Measurements from ENCODE around the gene PCBP3. TPM values are rescaled to one million over a fixed set of nuclear protein-coding genes. Genes with fewer than 3 reads are reported as not detected.

PCBP3 gene
- polyA plus RNA-seq, 1 donor (not counting 4 experiments of a cell fraction or from before 2014, with no cell fraction given): 0.25 TPM

DNA sequence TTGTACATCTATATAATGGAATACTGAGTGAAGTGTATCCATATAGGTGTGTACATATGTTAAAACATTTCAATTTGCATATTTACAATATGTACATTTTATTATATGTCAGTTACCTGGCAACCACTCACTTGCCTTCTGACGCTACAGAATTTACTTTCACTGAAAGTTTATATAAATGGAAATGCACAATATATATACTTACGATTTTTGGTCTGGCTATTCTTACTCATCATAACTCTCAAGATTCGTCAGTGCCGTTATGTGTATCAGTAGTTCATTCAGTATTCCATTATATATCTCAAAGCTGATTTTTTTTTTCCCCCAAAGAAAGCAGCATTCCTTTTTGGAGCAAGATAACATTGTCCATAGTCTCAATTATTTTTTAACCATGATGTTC, 138.2 kb downstream of the PCBP3 start:
- Histone ChIP-seq H3K27ac (ENCODE audit: control insufficient read depth, insufficient read depth, low read length) (no peak overlapping the region), H3K79me2 (ENCODE audit: control insufficient read depth, insufficient read depth, low read length) (no peaks in the 10 kb centered on the region), H3K9me3 (ENCODE audit: control insufficient read depth, low read depth, low read length) (no peaks in the 10 kb centered on the region), H3K36me3 (ENCODE audit: control insufficient read depth in 2 of 2, extremely low read depth in 1 of 2, insufficient read depth in 2 of 2, low read length in 2 of 2) (no peaks in the 10 kb centered on the region), H3K27me3 (ENCODE audit: control insufficient read depth, extremely low read depth, insufficient read depth, low read length) (peaks cover 4% of the 10 kb centered on the region), H3K4me2 (ENCODE audit: control insufficient read depth, extremely low read depth, insufficient read depth, low read depth, low read length) (no peak overlapping the region), H3K4me1 (ENCODE audit: control insufficient read depth, extremely low read depth, insufficient read depth, low read length) (no peaks in the 10 kb centered on the region), H3K9me1 (ENCODE audit: control insufficient read depth, extremely low read depth, insufficient read depth, low read length) (no peaks in the 10 kb centered on the region), H3K9ac (ENCODE audit: control insufficient read depth, extremely low read depth, insufficient read depth, low read length) (no peak overlapping the region), H4K20me1 (ENCODE audit: control insufficient read depth, extremely low read depth, insufficient read depth, low read length) (no peaks in the 10 kb centered on the region), H2AFZ (ENCODE audit: control insufficient read depth, low read length) (no peak overlapping the region), H3K4me3 (ENCODE audit: control insufficient read depth in 2 of 3, extremely low read depth in 1 of 3, insufficient read depth in 2 of 3, low read depth in 1 of 3, low read length in 3 of 3) (no peak overlapping the region)
- DNase-seq (ENCODE audit: low read depth, low spot score): no peak
- no peak for FAIRE-seq
- TF ChIP-seq EZH2 (IDR thresholded peaks at IDR 0.05; ENCODE audit: low read length): no peak
- TF ChIP-seq, protein P1, sequence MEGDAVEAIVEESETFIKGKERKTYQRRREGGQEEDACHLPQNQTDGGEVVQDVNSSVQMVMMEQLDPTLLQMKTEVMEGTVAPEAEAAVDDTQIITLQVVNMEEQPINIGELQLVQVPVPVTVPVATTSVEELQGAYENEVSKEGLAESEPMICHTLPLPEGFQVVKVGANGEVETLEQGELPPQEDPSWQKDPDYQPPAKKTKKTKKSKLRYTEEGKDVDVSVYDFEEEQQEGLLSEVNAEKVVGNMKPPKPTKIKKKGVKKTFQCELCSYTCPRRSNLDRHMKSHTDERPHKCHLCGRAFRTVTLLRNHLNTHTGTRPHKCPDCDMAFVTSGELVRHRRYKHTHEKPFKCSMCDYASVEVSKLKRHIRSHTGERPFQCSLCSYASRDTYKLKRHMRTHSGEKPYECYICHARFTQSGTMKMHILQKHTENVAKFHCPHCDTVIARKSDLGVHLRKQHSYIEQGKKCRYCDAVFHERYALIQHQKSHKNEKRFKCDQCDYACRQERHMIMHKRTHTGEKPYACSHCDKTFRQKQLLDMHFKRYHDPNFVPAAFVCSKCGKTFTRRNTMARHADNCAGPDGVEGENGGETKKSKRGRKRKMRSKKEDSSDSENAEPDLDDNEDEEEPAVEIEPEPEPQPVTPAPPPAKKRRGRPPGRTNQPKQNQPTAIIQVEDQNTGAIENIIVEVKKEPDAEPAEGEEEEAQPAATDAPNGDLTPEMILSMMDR (optimal IDR thresholded peaks at IDR 0.05 in 1 of 3, IDR thresholded peaks at IDR 0.05 in 1 of 3, conservative IDR thresholded peaks at IDR 0.05 in 1 of 3; ENCODE audit: extremely low read depth in 1 of 3, insufficient read depth in 2 of 3, low read length in 3 of 3): no peak
- dilution Hi-C loops (cut with MboI; ENCODE audit: extremely low pct_ligation_motif_present, low sequenced_read_pairs): no loop called here

DNA sequence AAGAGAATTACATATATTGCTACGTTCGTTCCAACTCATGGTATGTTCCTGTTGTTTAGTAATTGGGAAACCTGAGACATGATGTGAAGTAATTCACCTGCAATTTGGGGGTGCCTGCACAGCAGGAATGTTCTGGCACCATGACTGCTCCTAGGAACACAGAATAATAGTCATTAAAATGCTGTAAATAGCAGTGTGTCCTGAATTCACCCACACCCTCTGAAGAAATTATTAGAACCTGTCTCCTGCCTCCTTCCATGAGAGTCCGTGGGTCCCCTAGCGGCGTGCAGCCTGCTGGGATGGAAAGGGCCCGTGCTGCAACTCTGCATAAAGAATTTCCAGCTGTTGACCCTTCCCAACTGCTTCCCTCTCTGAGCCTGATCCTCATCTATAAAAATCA, 143.1 kb downstream of the PCBP3 start:
- H3K79me2 ChIP-seq (ENCODE audit: control insufficient read depth, insufficient read depth, low read length): no peaks in the 10 kb centered on the region
- H3K9me1 ChIP-seq (ENCODE audit: control insufficient read depth, extremely low read depth, insufficient read depth, low read length): no peaks in the 10 kb centered on the region
- H3K4me1 ChIP-seq (ENCODE audit: control insufficient read depth, extremely low read depth, insufficient read depth, low read length): no peaks in the 10 kb centered on the region
- H3K4me2 ChIP-seq (ENCODE audit: control insufficient read depth, extremely low read depth, insufficient read depth, low read depth, low read length): no peak overlapping the region
- FAIRE-seq (no peak), DNase-seq (ENCODE audit: low read depth, low spot score) (no peak)
- H4K20me1 ChIP-seq (ENCODE audit: control insufficient read depth, extremely low read depth, insufficient read depth, low read length): no peaks in the 10 kb centered on the region
- no peak overlapping the region for H3K27ac ChIP-seq (ENCODE audit: control insufficient read depth, insufficient read depth, low read length)
- no peaks in the 10 kb centered on the region for H3K27me3 ChIP-seq (ENCODE audit: control insufficient read depth, extremely low read depth, insufficient read depth, low read length)
- no peaks in the 10 kb centered on the region for H3K9me3 ChIP-seq (ENCODE audit: control insufficient read depth, low read depth, low read length)
- H3K4me3 ChIP-seq (ENCODE audit: control insufficient read depth in 2 of 3, extremely low read depth in 1 of 3, insufficient read depth in 2 of 3, low read depth in 1 of 3, low read length in 3 of 3): no peak overlapping the region
- dilution Hi-C loops (cut with MboI; ENCODE audit: extremely low pct_ligation_motif_present, low sequenced_read_pairs): no loop called here
- no peak overlapping the region for H3K9ac ChIP-seq (ENCODE audit: control insufficient read depth, extremely low read depth, insufficient read depth, low read length)
- no peaks in the 10 kb centered on the region for H3K36me3 ChIP-seq (ENCODE audit: control insufficient read depth in 2 of 2, extremely low read depth in 1 of 2, insufficient read depth in 2 of 2, low read length in 2 of 2)
- no peak overlapping the region for H2AFZ ChIP-seq (ENCODE audit: control insufficient read depth, low read length)
- TF ChIP-seq, protein P1 (optimal IDR thresholded peaks at IDR 0.05 in 1 of 3, IDR thresholded peaks at IDR 0.05 in 1 of 3, conservative IDR thresholded peaks at IDR 0.05 in 1 of 3; ENCODE audit: extremely low read depth in 1 of 3, insufficient read depth in 2 of 3, low read length in 3 of 3): no peak
- TF ChIP-seq EZH2 (IDR thresholded peaks at IDR 0.05; ENCODE audit: low read length): no peak
